Mammary epithelial cell (primary cell): ENCODE data around the gene AARSD1.

Experiments used
- CTCF ChIP-seq, 2 donors: IDR thresholded peaks in 1 of 2; conservative IDR thresholded peaks in 1 of 2; 2 replicates each; pipeline ENCODE4 v1.5.1; 2011 to 2012; ENCODE audit warnings: inconsistent platforms in 2 of 2, low read length in 2 of 2, mild to moderate bottlenecking in 2 of 2, control low read depth in 1 of 2, low read depth in 1 of 2; ENCODE audit not compliant: insufficient read depth in 1 of 2; ENCODE audit errors: extremely low read depth in 1 of 2
- EZH2 ChIP-seq: IDR thresholded peaks from 2 replicates; pipeline ENCODE4 v1.6.1; 2012; ENCODE audit warnings: low read length, inconsistent platforms, borderline replicate concordance

GRCh38 chr17:42913522-42913921, 50.7 kb downstream of the AARSD1 start:
- TF ChIP-seq CTCF (conservative IDR thresholded peaks at IDR 0.05 in 1 of 2, IDR thresholded peaks at IDR 0.05 in 1 of 2; ENCODE audit: extremely low read depth in 1 of 2, insufficient read depth in 1 of 2, low read depth in 1 of 2, low read length in 2 of 2) (no peak), EZH2 (no peak)
